Body of pancreas (tissue), 4 donors: ENCODE measurements around the gene DACH1.

Experiments used
- CTCF ChIP-seq, 7 experiments: fragments of 450-650 bp in 4 of 7; fragments of 200-600 bp in 3 of 7; sonication (generic) in 3 of 7; IDR thresholded peaks; one replicate each; pipeline ENCODE4 v1.5.1; 2016 to 2019; ENCODE audit warnings: antibody characterized with exemption in 7 of 7
- POLR2A ChIP-seq, 3 donors: fragments of 450-650 bp; IDR thresholded peaks; one replicate each; pipeline ENCODE4 v1.6.1; 2016; ENCODE audit warnings: antibody characterized with exemption in 3 of 3, mild to moderate bottlenecking in 2 of 3

DNA sequence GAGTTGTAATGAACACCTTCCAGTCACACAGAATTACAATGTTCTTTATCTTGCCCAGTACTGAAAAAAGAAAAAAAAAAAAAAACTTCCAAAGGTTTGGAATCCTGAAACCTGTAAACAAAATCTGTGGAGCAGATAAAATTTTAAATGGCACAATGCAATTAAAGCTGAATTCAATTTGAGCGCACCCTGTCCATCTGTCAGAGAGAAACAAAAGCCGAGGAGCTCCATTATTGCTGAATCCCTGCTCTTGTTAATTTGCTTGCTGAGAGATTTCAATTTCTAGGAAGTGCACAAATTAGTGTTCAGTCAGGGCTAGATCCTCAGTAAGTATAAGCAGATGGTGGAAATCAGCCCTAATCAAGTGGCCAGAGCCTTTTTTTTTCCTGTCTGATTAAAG is 65.2 kb downstream of the DACH1 start:
- TF ChIP-seq CTCF (IDR thresholded peaks at IDR 0.05) (no peak), POLR2A (IDR thresholded peaks at IDR 0.05) (no peak)
